GM18861 (cell line): ENCODE data around the gene ALOXE3.
A peak's percentile ranks its signal among the peaks of the same experiment; 100 is the strongest.
"Not testable (repeated sequence)": the region's sequence is repeated elsewhere in the genome, so short reads cannot be mapped to it uniquely, and the experiment has no call there.

ENCODE experiments used
- ATAC-seq: cut with Tn5 transposase; IDR thresholded peaks from one replicate; pipeline ENCODE4 v1.9.1; 2021; ENCODE audit not compliant: unreplicated experiment

Gene ALOXE3

GRCh38 chr17:8122924-8123694 lies 4.8 kb upstream of the ALOXE3 start:
- no peak for ATAC-seq

- ATAC-seq: no peak
Observed at GRCh38 chr17:8122422-8122923, 4.2 kb upstream of the ALOXE3 start.

- ATAC-seq: peak; percentile 22
Observed at GRCh38 chr17:8121681-8122421, 3.5 kb upstream of the ALOXE3 start.

GRCh38 chr17:8121407-8121680 lies 3.0 kb upstream of the ALOXE3 start:
- ATAC-seq: no peak

GRCh38 chr17:8120520-8121406 lies 2.4 kb upstream of the ALOXE3 start:
- ATAC-seq: no peak

GRCh38 chr17:8119581-8120519 lies 1.5 kb upstream of the ALOXE3 start:
- ATAC-seq: peak; percentile 29

- no peak for ATAC-seq
Observed at GRCh38 chr17:8118769-8119580, 661 bp upstream of the ALOXE3 start.

GRCh38 chr17:8117367-8117979 lies 841 bp downstream of the ALOXE3 start:
- ATAC-seq: no peak

- ATAC-seq: no peak
Observed at GRCh38 chr17:8116776-8117175, 1.5 kb downstream of the ALOXE3 start.

- ATAC-seq: no peak
Observed at GRCh38 chr17:8110907-8111306, 7.4 kb downstream of the ALOXE3 start.

GRCh38 chr17:8110456-8110804 lies 7.9 kb downstream of the ALOXE3 start:
- no peak for ATAC-seq

GRCh38 chr17:8109661-8110455 lies 8.5 kb downstream of the ALOXE3 start:
- no peak for ATAC-seq

GRCh38 chr17:8108972-8109660 lies 9.2 kb downstream of the ALOXE3 start:
- no peak for ATAC-seq

GRCh38 chr17:8106980-8107379 lies 11.3 kb downstream of the ALOXE3 start:
- not testable (repeated sequence) for ATAC-seq

GRCh38 chr17:8105957-8106398 lies 12.3 kb downstream of the ALOXE3 start:
- no peak for ATAC-seq

- ATAC-seq: no peak
Observed at GRCh38 chr17:8104911-8105310, 13.4 kb downstream of the ALOXE3 start.

GRCh38 chr17:8103549-8103948 lies 14.8 kb downstream of the ALOXE3 start:
- ATAC-seq: no peak

GRCh38 chr17:8101721-8102120 lies 16.6 kb downstream of the ALOXE3 start:
- no peak for ATAC-seq
